ENCODE data around the gene NOP9.

Gene NOP9, protein sequence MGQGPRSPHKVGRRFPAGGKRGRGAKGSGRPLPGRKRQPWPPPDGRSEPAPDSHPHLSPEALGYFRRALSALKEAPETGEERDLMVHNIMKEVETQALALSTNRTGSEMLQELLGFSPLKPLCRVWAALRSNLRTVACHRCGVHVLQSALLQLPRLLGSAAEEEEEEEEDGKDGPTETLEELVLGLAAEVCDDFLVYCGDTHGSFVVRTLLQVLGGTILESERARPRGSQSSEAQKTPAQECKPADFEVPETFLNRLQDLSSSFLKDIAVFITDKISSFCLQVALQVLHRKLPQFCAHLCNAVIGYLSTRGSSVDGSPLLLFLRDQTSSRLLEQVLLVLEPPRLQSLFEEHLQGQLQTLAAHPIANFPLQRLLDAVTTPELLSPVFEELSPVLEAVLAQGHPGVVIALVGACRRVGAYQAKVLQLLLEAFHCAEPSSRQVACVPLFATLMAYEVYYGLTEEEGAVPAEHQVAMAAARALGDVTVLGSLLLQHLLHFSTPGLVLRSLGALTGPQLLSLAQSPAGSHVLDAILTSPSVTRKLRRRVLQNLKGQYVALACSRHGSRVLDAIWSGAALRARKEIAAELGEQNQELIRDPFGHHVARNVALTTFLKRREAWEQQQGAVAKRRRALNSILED

DNA sequence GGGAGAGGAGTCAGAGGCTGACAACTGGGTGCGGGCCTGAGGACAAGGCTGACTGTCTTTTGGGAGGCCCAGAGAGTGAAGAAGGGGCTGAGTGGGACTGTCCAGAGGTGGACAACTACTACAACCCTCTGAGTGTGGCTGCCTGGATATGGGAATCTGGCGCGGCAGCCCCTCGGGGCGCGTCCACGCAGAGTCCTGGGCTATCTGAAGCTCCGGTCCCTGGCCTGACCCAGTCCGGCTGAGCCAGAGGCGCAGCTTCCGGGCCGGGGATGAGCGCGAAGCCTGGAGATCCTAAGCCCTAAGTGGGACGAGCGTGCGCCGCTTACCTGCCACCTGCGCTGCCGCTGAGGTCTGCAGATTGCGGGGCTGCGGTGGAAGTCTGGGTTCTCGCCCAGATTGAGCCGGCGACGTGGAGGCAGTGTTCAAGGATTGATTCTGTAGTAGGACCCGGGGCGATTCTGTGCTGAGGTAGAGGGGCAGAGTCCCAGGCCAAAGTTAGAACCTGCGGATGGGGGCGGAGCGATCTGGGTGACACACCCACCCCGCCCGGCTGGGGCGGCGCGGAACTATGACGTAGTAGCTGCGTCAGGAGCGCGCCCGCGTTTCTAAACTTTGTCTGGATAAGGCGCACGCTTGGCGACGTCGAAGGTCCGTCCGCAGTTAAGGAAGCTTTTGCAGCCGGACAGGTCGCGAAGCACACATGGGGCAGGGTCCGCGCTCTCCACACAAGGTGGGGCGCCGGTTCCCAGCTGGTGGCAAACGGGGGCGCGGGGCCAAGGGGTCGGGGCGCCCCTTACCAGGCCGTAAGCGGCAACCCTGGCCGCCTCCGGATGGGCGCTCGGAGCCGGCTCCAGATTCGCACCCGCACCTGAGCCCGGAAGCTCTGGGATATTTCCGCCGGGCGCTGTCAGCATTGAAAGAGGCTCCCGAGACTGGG, at the start of gene NOP9, which contains the start of gene DHRS1:
Gene NOP9 (plus strand): TSS at position 596 of the 937 bp plus-strand sequence. CDS start 105 bp downstream, at position 701.
Gene DHRS1 (minus strand): TSS at position 526 of the 937 bp plus-strand sequence. CDS start 674 bp downstream, outside the sequence.
- DNase-seq (ENCODE audit: low read depth in 1 of 2, low spot score in 1 of 2): peak; percentile 87 to 96

DNA sequence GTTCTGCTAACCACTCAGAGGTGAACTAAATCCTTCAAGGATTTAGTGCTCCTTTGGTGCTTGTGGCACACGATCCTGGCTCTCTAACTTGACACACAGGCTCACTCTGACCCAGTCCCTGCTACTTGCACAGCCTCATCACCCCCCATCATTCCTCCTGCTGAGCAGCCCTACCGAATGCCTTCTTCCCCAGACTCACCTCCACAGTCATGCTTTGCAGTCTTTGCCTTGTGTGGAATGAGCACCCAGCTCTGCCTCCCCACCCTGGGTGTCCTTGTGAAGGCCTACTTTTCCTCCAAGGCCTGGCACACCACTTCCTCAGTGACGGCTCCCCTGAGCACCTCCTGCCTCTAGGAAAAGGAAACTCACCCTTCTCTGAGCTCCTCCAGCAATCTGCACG, 49.3 kb upstream of the NOP9 start:
- DNase-seq (ENCODE audit: low read depth in 1 of 2, low spot score in 1 of 2): no peak

GRCh38 chr14:24251880-24252288, 47.8 kb upstream of the NOP9 start:
- DNase-seq (ENCODE audit: low read depth in 1 of 2, low spot score in 1 of 2): no peak

DNA sequence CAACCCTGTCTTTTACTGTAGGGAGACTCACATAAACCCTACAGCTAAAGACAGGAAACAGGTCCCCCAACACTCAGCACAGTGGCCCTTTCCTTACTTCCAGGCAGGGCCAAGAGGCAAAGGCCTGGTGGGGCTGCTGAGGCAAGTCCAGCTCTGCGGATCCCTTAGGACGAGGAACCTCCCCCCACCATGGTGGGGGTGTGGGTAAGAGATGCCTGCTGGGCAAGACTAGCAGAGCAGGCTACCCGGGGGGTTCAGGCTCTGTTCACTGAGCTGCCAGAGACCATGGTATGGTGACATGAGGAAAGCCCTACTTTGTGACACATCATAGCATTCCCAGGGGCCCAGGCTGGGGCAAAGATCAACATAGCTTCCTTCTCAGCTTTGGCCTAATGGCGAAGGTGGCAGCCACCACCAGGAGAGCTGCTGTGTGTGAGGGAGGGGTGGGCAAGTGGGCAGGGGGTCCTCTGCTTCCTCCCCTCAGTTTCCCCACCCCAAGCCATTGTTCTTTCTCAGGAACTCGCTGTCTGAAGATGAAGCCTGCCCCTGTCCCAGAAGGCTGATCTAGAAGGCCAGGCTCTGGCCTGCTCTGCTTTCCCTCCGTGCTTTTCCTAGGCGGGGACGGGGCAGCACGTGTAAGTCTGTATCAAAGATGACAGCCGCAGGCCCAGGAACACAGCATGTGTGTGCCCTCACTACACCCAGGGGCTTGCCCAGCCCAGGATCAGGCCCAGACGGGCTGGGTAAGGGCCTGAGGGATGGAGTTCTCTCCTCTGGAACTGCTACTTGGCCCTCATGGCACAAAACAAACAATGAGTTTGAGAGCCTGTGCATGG, 47.1 kb upstream of the NOP9 start:
- DNase-seq (ENCODE audit: low read depth in 1 of 2, low spot score in 1 of 2): no peak

GRCh38 chr14:24253936-24254335, 45.7 kb upstream of the NOP9 start:
- no peak for DNase-seq (ENCODE audit: low read depth in 1 of 2, low spot score in 1 of 2)

GRCh38 chr14:24254630-24255392, 44.8 kb upstream of the NOP9 start:
- no peak for DNase-seq (ENCODE audit: low read depth in 1 of 2, low spot score in 1 of 2)

GRCh38 chr14:24255438-24255837, 44.2 kb upstream of the NOP9 start:
- no peak for DNase-seq (ENCODE audit: low read depth in 1 of 2, low spot score in 1 of 2)

- no peak for DNase-seq (ENCODE audit: low read depth in 1 of 2, low spot score in 1 of 2)
These were observed 43.5 kb upstream of the NOP9 start for GRCh38 chr14:24255931-24256711.

GRCh38 chr14:24256960-24257359, 42.7 kb upstream of the NOP9 start:
- no peak for DNase-seq (ENCODE audit: low read depth in 1 of 2, low spot score in 1 of 2)

GRCh38 chr14:24258119-24258518, 41.5 kb upstream of the NOP9 start:
- no peak for DNase-seq (ENCODE audit: low read depth in 1 of 2, low spot score in 1 of 2)

DNA sequence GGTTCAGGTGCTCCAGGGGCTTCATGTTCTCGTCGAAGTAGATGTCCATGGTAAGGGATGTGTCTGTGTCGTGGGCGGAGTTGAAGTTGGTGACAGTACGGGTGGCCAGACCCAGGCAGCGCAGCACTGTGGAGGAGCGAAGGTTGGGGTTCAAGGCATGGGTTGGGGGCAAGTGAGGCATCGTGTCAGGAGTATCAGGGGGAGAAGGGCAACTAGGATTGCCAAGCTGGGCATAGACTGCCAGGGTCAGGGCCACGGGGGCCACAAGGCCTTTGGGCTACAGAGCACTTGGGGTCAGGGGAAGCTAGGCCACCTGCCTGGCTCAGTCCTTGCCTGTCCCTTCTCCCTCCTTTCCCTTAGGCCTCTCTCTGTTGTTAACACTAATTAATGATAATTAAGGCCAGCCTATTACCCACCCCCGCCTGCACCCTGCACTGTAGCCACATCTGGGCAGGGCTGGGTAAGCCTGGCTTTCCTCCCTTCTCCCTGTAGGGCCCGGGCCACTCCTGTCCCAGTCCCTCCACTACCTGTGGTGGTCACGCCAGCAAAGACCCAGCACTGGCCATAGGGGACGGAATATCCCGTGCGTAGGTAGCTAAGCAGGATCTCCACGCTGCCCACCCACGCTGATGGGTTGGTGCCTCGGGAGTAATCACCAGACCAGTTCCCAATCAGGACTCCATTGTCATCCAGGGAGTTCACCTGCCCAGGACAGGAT, 40.9 kb upstream of the NOP9 start:
- DNase-seq (ENCODE audit: low read depth in 1 of 2, low spot score in 1 of 2): no peak

GRCh38 chr14:24259282-24260025, 40.2 kb upstream of the NOP9 start:
- DNase-seq (ENCODE audit: low read depth in 1 of 2, low spot score in 1 of 2): no peak

GRCh38 chr14:24260026-24260779, 39.4 kb upstream of the NOP9 start:
- no peak for DNase-seq (ENCODE audit: low read depth in 1 of 2, low spot score in 1 of 2)

- DNase-seq (ENCODE audit: low read depth in 1 of 2, low spot score in 1 of 2): no peak
These were observed 38.9 kb upstream of the NOP9 start for GRCh38 chr14:24260780-24261157.

DNA sequence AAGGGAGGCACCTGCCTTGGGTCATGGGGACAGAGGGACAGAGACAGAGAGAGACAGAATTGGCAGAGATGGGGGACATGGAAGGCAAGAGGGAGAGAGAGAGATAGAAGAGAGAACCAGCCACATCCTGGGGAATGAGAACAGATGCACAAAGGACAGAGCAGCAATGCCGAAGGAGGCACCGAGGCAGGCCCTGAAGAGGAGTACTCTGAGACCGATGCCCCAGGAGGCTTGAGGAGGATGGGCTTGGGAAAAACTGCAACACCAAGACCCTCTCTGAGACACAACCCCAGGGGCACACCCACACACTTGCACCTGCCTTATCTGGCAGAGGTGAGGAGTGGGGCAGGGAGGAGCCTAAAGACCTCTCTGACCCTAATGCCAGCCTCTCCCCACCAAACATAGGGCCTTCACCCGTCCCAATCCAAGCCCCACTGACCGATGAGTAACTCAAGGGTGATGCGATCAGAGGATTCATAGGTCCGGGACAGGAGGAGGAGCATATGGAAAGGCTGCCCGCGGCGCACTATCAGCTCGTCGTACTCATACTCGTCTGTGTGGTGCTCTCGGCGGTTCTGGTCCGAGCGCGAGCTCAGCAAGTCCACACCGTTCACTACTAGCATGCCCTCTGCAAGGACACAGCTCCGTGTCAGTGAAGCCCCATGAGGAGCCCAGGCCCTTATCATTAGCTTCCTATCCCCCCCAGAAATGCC, 38.2 kb upstream of the NOP9 start:
- no peak for DNase-seq (ENCODE audit: low read depth in 1 of 2, low spot score in 1 of 2)

GRCh38 chr14:24261969-24262327, 37.7 kb upstream of the NOP9 start:
- DNase-seq (ENCODE audit: low read depth in 1 of 2, low spot score in 1 of 2): no peak
